GM12801 (cell line): ENCODE data around the gene ENOX1.

Experiments
- CTCF ChIP-seq: IDR thresholded peaks from one replicate; pipeline ENCODE4 v1.5.1; 2011; ENCODE audit warnings: control low read depth; ENCODE audit not compliant: insufficient read length; ENCODE audit errors: extremely low read depth

The ENOX1 gene

GRCh38 chr13:43368003-43368402 lies 418.8 kb downstream of the ENOX1 start:
- no peak for TF ChIP-seq CTCF

DNA sequence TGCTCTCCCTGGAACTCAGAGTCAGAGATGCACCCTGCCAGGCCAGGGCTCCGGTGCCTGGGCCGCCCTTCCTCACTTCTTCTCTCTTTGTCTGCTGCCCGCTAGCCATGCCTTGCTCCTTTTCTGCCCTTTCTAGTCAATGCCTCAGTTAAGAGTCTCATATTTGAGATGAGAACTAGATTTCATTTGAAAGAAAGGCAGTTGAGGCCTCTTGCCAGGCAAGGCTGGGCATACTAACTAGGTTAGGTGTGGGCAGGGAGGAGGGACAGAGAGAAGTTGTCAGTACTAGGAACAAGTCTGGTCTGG lies 421.8 kb downstream of the ENOX1 start:
- TF ChIP-seq CTCF, result no peak

DNA sequence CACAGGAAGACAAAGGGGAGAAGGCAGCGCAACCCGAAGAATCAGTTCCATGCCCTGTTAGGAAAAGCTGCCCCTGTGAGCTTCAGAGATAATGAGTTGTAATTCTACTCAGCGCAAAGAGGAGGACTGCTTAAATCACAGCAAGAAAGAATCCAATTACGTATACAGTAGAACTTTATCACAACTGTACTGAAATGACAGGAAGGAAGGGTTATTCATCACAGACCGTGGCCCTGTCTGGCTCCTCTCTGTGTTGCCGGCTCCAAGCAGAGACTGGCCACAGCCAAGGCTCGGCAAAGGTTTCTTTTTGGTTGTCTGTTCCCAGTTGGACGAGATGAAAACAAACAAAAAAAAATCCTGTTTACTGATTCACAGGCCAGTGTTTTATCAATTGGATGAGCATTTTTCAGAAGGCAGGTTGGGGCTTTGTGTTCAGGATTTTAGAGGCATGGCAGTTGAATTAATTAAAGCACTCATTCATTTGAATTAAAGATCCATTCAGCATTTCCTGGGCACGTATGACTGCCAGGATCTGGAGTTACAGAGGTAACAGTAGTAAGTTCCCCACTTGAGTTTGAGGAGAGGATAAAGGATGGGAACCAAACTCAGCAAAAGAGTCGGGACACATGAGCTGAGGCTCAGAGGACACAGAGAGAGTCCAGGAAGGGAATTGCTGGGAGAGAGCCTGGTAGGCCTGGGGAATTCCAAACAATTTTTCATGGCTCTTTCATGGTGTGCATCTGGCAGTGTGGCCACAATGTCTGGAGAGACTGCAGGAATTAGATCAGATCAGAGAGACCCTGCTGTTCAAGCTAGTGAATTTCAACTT lies 422.3 kb downstream of the ENOX1 start:
- no peak for TF ChIP-seq CTCF

DNA sequence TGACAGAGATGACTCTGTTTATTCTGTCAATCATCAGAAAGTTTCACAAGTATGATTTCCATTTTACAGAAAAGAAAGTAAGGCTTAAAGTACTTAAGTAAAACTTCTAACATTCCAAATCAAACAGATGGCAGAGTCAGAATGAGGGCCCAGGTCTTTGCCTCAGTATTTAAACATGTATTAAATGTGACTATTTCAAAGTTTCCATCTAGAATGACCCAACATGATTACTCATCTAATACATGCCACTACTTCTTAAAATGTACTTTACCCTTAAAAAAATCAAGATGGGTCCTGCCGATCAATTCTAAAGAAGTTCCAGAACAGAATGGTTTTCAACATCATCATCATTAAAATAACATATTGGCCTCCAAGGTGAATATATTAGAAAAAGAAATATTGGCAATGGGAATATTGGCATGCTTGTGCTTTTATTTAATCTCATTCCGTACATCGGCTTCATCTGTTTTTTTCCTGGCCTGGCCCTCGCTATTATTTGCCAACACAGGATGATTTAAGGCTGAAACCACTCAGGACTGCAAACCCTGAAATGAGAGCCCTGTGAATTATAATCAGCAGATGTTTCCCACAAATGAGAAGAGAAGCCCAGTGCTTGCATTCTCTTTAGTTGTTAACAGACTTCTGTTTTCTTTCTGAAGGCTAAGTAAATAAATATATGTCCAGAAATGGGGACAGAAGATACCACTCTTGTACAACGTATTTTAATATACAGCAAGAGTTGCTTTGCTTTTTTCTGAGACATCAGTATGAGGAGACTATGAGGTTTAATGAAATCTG lies 423.4 kb downstream of the ENOX1 start:
- no peak for TF ChIP-seq CTCF

DNA sequence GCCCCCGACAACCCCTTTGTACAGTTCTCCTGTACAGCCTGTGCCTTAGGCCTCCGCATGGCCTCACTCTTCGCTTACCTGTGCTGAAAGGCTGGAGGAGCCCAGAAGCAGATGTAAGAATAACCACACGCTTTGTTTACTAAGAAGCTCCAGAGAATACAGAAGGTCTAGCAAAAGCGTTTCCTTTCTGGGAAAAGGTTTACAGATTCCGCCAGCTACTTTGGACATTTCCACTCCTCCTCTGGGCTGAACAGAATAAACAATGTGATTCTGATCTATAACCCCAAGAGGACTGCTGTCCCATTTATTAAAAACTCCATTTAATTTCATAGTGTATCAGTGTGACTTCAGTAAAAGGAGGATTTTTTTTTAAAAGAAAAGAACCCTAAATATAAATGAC lies 424.2 kb downstream of the ENOX1 start:
- TF ChIP-seq CTCF, result no peak

DNA sequence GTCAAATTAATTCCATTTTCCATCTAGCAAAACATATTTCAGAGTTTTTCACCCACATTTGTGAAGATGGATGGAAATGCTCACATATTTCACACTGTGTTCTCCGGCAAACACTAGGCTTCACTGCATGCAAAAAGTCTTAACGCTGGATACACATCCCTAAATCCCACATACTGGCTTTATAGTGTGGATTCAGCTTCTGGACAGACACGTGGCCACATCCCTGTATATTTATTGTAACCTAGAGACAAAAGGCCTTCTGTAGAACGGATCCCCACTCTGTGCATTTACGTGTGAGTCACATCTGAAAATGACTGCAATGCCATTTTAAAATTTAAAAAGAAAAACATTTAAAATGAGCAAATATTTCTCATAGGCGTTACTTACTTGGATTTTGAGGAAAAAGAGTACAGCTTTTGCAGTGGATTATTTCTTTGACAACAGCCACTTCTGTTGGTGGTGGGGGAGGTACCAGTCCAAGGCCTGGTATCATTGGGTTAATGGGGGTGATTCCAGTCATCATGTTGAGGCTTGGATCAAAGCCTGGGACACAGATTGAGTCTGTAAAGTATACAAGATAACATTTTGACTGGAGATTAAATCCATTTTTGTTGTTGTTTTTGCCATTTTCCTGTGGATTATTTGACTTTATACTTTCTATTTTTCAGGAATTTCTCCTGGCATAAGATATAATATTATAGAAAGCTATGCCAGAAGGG lies 425.7 kb downstream of the ENOX1 start:
- TF ChIP-seq CTCF, result no peak

DNA sequence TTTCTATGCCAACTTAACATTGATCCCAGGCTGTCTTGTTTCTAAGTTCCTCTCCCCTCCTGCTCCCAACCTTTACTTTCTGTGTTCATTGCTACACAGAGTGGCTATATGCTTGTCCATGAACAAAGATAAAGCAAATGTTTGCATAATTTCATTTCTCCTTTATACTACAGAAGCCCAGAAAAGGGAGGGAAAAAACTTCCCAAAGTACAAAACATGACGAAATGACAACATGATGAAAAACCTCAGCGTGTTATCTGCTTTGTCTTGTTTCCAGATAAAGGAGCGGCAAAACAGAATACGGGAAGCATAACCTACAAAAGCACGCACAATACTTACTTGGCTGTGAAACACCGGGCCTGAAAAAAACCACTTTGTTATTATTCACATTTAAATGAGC lies 426.6 kb downstream of the ENOX1 start:
- TF ChIP-seq CTCF, result no peak
